Stimulated activated naive CD4-positive, alpha-beta T cell treated with Interleukin-2 at 50 U/mL for 16 hours (primary cell): ENCODE data around the gene CTXN1.
"Not testable (repeated sequence)": the region's sequence is repeated elsewhere in the genome, so short reads cannot be mapped to it uniquely, and the experiment has no call there.

Experiments
- DNase-seq: peaks from one replicate; lab custom pipeline; 2025; lab: John Stamatoyannopoulos, UW

CTXN1 gene

DNA sequence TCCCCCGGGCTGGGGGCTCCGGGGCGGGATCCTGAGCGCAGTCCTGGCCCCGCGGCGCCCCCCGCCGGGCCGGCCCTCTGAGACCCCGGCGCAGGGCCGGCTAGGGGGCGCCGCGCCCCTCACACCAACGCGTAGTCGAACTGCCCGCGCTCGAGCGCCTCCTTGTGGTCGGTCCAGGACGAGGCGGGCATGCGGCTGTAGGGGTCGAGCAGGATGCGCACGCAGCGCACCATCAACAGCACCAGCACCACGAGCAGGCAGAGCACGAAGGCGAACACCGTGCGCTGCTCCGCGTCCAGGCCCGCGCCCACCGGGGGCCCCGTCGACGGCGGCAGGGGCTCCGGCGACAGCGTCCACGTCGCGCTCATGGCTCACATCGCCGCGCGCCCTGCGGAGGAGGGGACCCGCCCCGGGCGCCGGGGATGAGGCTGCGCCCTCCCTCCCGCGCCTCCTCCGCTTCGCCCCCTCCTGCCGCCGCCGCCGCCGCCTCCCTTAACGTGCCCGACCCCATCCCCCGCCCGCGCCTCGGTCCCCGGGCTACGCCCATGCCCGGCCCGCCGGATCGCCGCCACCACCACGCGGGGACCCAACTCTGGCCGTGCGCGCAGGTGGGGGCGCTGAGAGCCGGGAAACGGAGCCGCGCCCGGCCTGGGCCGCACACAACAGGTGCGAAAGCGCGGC lies 624 bp downstream of the CTXN1 start:
- peak; percentile 69 for DNase-seq

- DNase-seq = no peak
Observed at GRCh38 chr19:7924651-7925170, 1.2 kb downstream of the CTXN1 start.

DNA sequence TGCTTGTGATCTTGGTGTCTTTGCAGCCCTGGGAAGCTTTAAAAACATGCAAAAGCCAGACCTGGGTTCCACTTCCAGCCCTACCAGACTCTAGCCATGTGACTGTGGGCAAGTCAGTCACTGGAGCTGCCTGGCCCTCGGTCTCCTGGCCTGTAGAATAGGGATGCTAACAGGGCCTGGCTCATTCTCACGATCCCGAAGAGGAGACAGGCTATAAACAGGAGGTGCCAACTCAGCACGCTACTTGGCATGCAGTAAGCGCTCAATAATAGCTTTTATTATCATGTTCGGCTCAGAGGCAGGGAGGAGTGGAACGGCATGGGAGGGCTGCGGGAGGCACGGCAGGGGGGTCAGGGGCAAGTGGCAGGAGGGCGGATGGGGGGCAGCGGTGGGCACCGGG lies 1.7 kb downstream of the CTXN1 start:
- DNase-seq = no peak

- DNase-seq = no peak
Observed at GRCh38 chr19:7923295-7924191, 2.4 kb downstream of the CTXN1 start.

GRCh38 chr19:7922836-7923195 lies 3.1 kb downstream of the CTXN1 start:
- DNase-seq = no peak

- DNase-seq = no peak
Observed at GRCh38 chr19:7921967-7922835, 3.7 kb downstream of the CTXN1 start.

GRCh38 chr19:7921302-7921966 lies 4.5 kb downstream of the CTXN1 start:
- DNase-seq = no peak

DNA sequence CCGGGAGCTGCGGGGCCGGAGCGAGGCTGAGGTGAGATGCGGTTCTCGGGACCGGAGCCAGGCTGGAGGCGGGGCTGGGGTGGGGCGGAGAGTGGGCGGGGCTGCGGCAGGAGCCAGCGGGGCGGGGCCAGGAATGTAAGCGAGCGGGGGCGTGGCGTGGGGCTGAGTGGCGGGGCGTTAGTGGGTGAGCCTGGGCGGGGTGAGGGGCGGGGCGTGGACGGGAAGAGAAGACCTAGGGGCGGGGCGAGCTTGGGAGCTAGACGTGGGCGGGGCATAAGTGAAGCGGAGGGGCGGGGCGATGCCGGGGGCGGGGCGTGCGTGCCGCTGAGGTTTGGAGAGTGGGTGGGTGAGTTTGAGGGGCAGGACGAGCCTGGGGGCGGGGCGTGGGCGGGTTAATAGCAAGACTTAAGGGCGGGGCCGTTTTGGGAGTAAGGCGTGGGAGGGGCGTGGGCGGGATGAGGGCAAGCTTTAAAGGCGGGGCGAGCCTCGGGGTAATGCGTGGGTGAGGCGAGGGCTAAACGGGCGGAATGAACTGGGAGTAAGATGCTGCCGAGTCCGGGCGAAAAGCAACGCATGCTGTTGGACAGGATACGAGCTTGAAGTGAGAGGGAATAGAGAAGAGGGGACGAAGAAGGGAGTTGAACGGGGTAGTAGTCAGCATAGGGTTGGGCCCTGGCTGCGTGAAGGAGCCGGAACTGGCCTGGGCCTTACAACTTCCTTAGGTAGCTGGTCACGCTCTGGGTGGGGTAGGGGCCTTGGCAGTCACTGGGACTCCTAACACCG lies 5.2 kb downstream of the CTXN1 start:
- peak; percentile 99 for DNase-seq

DNA sequence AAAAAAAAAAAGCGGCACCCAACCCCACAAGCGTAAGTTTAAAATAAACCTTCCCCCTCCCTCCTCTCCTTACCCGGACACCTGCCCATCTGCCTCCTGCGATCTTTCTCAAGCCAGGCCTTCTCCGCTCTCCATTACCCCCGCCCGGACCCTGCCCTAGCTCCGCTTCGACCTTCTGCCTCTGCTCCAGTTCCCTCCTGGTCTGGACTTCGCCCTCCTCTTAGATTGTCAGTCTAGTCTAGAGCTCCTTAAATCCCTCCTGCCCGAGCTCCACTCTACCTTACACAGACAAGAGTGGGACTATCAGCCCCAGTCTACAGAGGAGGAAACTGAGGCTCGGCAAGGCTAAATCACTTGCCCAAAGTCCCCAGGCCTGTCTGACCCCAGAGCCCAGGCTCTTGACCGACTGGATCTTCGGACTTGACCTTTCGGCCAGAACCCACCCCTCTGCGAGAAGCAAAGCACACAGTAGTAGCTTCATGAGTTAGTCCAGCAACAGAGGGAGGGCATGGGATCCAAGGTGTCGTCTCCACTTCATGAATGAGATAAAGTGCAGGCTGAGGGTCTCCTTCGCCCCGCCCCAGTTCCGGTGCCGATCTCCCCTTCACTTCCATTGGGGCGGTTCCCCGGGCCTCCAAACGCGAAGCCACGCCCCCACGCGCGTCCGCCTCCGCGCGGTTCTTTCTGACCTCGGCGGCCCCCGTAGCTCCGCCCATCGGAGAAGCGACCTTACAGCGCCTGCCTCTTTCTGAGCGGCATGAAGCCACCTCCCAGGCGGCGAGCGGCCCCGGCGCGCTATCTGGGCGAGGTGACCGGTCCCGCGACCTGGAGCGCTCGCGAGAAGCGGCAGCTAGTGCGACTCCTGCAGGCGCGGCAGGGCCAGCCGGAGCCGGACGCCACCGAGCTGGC lies 6.1 kb downstream of the CTXN1 start, which contains the start of gene SNAPC2:
Gene SNAPC2, plus strand, starts transcription at position 729 of the 909 bp plus-strand sequence. Its CDS starts 29 bp downstream, at position 758.
- DNase-seq = peak; percentile 93

GRCh38 chr19:7918615-7919421 lies 7.1 kb downstream of the CTXN1 start:
- no peak for DNase-seq

DNA sequence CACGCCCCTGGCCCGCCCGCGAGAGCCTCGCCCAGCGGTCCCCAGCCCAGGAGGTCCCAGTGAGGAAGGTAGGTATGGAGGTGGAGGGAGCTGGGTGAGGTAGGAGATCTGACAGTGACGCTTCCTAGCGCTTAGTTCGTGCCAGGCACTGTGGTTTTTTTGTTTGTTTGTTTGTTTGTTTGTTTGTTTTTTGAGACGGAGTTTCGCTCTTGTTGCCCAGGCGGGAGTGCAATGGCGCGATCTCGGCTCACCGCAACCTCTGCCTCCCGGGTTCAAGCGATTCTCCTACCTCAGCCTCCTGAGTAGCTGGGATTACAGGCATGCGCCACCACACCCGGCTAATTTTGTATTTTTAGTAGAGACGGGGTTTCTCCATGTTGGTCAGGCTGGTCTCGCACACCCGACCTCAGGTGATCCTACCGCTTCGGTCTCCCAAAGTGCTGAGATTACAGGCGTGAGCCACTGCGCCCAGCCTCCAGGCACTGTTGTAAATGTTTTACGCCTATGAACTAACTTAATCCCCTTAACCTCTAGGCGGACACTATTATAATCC lies 7.8 kb downstream of the CTXN1 start:
- DNase-seq = not testable (repeated sequence)

GRCh38 chr19:7917267-7918061 lies 8.5 kb downstream of the CTXN1 start:
- peak; percentile 52 for DNase-seq

DNA sequence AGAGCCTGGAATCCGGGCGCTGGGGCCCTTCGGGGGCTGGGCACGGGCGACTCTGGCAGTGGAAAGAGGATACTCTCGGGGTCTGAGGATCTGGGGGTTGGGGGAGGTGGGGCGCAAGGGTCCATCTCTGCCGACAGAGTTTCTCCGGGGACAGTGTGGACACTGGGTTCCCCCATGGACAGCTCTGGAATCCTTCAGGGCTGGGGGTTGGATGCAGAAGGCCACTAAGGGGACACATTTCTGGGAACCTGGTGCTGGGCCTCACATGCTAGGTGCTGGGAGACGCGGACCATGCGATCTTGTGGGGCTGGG lies 9.0 kb downstream of the CTXN1 start:
- DNase-seq = no peak

GRCh38 chr19:7916103-7916954 lies 9.6 kb downstream of the CTXN1 start:
- peak; percentile 56 for DNase-seq

DNA sequence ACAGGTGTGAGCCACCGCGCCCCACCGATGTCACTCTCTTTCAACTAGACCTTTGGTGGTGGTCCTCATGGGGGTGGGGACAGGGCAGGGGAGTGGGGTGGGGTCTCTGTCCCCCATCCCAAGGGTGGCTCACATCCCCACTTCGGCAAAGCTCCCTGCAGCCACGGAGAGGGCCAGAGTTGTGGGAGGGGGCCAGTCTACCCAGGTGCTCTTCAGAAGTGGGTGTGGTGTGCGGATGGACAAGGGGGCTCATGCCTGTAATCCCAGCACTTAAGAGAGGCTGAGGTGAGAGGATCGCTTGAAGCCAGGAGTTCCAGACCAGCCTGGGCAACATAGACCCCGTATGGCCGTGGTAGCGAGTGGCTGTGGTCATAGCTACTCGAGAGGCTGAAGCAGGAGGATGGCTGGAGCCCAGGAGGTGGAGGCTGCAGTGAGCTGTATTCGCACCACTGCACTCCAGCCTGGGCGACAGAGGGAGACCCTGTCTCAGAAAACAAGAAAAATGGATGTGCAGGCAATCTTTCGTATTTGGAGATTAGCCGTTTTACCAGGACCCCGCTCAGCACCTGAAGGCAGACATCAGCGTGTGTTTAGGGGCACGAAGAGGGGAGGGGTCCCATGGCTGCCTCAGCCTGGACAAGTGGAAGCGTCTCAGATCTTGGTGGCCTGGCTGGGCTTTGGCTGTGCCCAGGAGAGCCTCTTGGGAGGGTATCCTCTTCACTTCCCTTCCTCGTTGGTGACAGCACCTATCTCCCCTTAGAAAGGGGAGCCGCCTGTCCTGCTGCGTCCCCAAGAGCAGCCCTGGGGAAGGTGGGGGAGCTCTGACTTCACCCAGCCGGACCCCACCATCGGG lies 10.5 kb downstream of the CTXN1 start:
- no peak for DNase-seq

- DNase-seq = no peak
Observed at GRCh38 chr19:7914598-7915045, 11.3 kb downstream of the CTXN1 start, which contains the start of gene TGFBR3L. TGFBR3L (plus strand) TSS chr19:7914830.
